GM12878 (cell line): ENCODE measurements around the gene ANKRD61.
A peak's percentile ranks its signal among the peaks of the same experiment; 100 is the strongest.

Experiments
- CBX3 ChIP-seq: fragments of 200-600 bp; sonication (generic); IDR thresholded peaks from 2 replicates; pipeline ENCODE4 v1.6.1; 2016; ENCODE audit warnings: low read depth, borderline replicate concordance
- JUND ChIP-seq: IDR thresholded peaks from 2 replicates; pipeline ENCODE4 v1.6.1; 2012; ENCODE audit warnings: low read depth, mild to moderate bottlenecking, low read length, improper control_type of control experiment, moderate library complexity
- LARP7 ChIP-seq: fragments of 450-650 bp; IDR thresholded peaks from 2 replicates; pipeline ENCODE4 v1.6.1; 2017; ENCODE audit warnings: mild to moderate bottlenecking
- MXI1 ChIP-seq: fragments of 150-350 bp; IDR thresholded peaks from 2 replicates; pipeline ENCODE4 v1.6.1; 2011; ENCODE audit warnings: low read depth, mild to moderate bottlenecking, inconsistent platforms, low read length, improper control_type of control experiment
- POLR2A ChIP-seq: IDR thresholded peaks from 2 replicates; pipeline ENCODE4 v1.6.1; 2011; ENCODE audit warnings: low read depth, mild to moderate bottlenecking, low read length
- POLR2AphosphoS2 ChIP-seq: IDR thresholded peaks from 2 replicates; pipeline ENCODE4 v1.6.1; 2011; ENCODE audit warnings: low read depth, mild to moderate bottlenecking, low read length, improper control_type of control experiment, moderate library complexity
- RBBP5 ChIP-seq: fragments of 200-600 bp; sonication (generic); conservative IDR thresholded peaks from 2 replicates; pipeline ENCODE4 v1.6.1; 2016
- ZNF274 ChIP-seq: IDR thresholded peaks from one replicate; pipeline ENCODE4 v1.8.0; 2011; ENCODE audit not compliant: insufficient read length, insufficient read depth
- TF ChIP-seq, protein P1 (sequence below): IDR thresholded peaks from 2 replicates; pipeline ENCODE4 v1.6.1; 2012; ENCODE audit warnings: mild to moderate bottlenecking, low read depth, low read length
- TF ChIP-seq, protein P2 (sequence below), 3 experiments: IDR thresholded peaks in 2 of 3; conservative IDR thresholded peaks in 1 of 3; 2 replicates each; pipeline ENCODE4 v1.5.1; 2011; ENCODE audit warnings: low read depth in 3 of 3, low read length in 3 of 3, mild to moderate bottlenecking in 3 of 3, control low read depth in 2 of 3, moderate library complexity in 2 of 3, inconsistent platforms in 1 of 3, mixed read lengths in 1 of 3; ENCODE audit not compliant: control insufficient read depth in 2 of 3, insufficient read depth in 1 of 3; ENCODE audit errors: extremely low read depth in 1 of 3

DNA sequence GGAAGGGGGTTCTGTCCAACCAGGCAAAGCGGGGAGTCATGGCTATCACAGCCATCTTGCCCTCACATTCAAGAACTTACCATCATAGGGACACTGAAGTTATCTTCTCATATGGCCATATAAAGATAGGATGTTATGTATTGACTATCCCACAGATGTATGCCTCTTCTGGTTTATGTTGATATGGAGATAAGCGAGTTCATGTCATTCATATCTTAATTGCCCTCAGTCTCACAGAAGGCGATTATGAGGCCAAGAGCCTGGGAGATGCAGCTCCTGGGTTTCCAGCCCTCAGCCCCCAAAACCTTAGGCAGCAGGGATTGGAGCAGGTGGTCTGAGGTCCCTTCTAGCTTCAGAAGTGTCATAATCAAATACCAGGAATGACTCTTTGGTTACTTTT lies 8.5 kb upstream of the ANKRD61 start:
- TF ChIP-seq, protein P1, sequence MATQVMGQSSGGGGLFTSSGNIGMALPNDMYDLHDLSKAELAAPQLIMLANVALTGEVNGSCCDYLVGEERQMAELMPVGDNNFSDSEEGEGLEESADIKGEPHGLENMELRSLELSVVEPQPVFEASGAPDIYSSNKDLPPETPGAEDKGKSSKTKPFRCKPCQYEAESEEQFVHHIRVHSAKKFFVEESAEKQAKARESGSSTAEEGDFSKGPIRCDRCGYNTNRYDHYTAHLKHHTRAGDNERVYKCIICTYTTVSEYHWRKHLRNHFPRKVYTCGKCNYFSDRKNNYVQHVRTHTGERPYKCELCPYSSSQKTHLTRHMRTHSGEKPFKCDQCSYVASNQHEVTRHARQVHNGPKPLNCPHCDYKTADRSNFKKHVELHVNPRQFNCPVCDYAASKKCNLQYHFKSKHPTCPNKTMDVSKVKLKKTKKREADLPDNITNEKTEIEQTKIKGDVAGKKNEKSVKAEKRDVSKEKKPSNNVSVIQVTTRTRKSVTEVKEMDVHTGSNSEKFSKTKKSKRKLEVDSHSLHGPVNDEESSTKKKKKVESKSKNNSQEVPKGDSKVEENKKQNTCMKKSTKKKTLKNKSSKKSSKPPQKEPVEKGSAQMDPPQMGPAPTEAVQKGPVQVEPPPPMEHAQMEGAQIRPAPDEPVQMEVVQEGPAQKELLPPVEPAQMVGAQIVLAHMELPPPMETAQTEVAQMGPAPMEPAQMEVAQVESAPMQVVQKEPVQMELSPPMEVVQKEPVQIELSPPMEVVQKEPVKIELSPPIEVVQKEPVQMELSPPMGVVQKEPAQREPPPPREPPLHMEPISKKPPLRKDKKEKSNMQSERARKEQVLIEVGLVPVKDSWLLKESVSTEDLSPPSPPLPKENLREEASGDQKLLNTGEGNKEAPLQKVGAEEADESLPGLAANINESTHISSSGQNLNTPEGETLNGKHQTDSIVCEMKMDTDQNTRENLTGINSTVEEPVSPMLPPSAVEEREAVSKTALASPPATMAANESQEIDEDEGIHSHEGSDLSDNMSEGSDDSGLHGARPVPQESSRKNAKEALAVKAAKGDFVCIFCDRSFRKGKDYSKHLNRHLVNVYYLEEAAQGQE: no peak
- TF ChIP-seq MXI1 (no peak), CBX3 (no peak), JUND (no peak), RBBP5 (no peak), LARP7 (no peak), POLR2AphosphoS2 (no peak), ZNF274 (no peak), POLR2A (0 out of 2 replicates have a peak, but pooled peaks have one; percentile 23)
- TF ChIP-seq, protein P2, sequence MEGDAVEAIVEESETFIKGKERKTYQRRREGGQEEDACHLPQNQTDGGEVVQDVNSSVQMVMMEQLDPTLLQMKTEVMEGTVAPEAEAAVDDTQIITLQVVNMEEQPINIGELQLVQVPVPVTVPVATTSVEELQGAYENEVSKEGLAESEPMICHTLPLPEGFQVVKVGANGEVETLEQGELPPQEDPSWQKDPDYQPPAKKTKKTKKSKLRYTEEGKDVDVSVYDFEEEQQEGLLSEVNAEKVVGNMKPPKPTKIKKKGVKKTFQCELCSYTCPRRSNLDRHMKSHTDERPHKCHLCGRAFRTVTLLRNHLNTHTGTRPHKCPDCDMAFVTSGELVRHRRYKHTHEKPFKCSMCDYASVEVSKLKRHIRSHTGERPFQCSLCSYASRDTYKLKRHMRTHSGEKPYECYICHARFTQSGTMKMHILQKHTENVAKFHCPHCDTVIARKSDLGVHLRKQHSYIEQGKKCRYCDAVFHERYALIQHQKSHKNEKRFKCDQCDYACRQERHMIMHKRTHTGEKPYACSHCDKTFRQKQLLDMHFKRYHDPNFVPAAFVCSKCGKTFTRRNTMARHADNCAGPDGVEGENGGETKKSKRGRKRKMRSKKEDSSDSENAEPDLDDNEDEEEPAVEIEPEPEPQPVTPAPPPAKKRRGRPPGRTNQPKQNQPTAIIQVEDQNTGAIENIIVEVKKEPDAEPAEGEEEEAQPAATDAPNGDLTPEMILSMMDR (IDR thresholded peaks at IDR 0.05 in 2 of 3, conservative IDR thresholded peaks at IDR 0.05 in 1 of 3; ENCODE audit: control insufficient read depth in 2 of 3, extremely low read depth in 1 of 3, insufficient read depth in 1 of 3, low read depth in 3 of 3, low read length in 3 of 3): no peak
